Left forelimb (tissue), 1 donor: ENCODE results near the gene UCK2.

Experiments used
- DNase-seq: peaks from one replicate; pipeline ENCODE4 v3.0.0-alpha.2; 2018; ENCODE audit warnings: low spot score

UCK2 gene

DNA sequence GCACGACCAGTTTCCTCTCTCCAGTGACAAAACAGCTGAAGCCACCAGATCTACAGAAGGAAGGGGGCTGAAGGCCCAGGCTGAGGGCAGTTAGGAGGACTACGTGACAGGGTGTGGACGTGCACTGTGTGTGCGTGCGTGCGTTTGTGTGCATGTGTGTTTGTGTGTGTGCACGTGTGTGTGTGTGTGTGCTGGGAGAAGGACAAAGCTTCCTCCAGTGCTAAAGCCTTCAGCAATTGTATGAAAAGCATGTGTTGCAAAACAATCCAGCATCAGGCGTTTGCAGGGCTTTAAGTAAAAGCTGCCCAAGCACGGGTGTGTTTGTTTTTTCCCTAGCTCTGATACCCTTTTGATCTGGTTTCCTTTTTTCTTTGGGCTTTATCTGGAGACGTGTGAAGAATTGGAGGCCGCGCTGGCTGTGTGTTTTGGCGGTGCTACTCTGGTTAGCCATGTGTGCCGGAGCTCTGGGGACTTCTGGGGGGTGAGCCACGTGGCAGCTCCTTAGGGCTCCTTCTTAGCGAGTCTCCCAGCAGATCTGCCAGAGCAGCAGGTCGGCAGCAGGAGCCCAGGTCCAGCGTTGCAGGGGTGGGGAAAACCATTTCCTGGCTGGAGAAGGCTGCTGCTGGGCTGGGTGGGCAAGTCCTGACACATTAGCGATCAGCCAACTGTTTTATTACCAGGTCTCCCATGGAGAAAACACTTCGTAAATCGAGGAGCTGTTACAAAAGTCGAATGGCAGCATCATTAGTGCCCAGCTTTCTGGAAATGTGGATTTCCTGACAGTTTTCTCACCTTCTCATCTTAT, 73.4 kb downstream of the UCK2 start:
- no peak for DNase-seq

DNA sequence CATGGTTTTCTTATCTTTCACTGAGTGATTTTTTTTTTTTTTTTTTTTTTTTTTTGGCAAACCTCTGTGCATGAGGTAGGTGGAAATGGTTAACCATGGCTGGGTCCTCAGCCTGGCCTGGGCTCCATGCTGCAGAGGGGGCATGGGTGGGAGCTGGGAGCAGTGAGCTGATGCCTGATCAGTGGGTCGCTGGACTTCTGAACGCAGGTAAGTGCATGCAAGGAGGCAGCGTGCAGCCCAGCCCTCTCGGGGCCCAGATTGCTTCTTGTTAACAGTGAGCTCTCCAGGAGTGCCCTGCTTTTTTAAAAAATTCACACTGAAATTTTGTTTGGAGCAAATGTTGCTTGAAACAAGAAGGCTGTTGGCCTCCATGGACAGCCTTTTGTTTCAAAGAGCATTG, 75.2 kb downstream of the UCK2 start:
- DNase-seq, result no peak

GRCh38 chr1:165903672-165904071, 76.3 kb downstream of the UCK2 start:
- no peak for DNase-seq

GRCh38 chr1:165904948-165905347, 77.5 kb downstream of the UCK2 start:
- DNase-seq, result no peak

DNA sequence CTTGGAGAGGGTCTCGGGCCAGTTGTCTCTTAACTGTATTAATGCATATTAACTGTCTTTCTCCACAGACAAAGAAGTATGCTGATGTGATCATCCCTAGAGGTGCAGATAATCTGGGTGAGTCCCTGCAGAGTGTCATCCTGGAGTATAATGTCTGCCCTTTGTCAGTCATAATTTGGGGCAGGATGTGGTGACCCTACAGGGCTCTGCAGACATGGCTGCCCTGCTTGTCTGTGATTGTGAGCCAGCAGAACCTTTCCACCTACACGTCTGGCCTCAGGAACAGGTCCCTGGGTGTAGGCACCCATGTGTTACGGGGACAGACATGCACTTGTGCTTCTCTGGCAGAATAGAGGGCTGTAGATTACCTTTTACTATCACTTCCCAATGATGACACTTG, 78.4 kb downstream of the UCK2 start:
- DNase-seq, result peak; percentile 11

- DNase-seq, result no peak
Observed at GRCh38 chr1:165907256-165907857, 79.9 kb downstream of the UCK2 start.

DNA sequence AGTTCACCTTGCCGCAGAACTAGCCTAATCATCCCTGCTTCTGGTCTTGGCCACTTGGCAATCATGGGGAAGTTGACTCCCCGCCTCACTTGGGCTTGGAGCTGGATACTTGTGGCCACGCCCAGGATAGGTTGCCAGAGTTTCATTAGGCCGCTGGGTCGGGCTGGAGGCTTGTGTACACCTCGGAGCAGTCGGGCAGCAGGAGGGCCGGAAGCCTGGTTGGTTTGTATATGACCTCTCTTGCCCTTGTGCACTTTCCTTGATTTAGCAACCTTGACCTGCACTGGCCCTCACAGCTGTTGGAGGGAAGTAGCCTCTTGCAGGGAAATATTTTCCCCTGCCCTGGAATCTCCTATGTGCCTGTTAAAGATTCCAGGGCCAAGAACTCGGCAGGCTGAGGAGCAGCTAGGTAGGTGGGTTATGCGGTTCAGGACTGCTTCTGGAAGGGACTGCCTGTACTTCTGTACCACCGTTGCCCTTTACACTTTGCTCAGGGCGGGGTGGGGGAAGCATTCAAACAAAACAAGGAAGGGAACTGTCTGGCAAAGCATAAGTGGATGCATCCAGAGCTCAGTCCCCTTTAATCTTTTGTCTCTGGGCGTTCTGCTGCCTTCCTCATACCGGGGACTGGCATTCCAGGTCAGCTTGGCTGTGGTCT, 83.5 kb downstream of the UCK2 start:
- no peak for DNase-seq

- DNase-seq, result no peak
Observed at GRCh38 chr1:165911609-165912281, 84.3 kb downstream of the UCK2 start.

DNA sequence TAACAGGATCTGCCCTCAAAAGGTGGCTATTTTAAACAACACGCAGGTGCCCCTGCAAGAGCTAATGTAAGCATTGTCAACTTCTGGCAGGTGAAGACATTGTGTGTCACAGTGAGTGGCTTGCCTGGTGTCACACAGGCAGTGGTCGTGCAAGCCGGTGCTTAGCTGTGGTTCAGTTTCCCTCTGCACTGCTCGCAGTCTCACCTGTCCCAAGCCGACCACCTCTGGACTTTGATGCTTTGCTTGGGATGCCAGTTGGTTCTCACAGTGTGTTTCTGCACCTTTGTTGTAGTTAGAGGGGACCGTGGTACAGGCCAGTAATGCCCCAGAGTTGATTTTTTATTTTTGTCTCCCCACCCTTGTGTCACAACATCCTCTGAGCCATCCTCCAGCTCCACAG, 85.2 kb downstream of the UCK2 start:
- DNase-seq, result no peak

DNA sequence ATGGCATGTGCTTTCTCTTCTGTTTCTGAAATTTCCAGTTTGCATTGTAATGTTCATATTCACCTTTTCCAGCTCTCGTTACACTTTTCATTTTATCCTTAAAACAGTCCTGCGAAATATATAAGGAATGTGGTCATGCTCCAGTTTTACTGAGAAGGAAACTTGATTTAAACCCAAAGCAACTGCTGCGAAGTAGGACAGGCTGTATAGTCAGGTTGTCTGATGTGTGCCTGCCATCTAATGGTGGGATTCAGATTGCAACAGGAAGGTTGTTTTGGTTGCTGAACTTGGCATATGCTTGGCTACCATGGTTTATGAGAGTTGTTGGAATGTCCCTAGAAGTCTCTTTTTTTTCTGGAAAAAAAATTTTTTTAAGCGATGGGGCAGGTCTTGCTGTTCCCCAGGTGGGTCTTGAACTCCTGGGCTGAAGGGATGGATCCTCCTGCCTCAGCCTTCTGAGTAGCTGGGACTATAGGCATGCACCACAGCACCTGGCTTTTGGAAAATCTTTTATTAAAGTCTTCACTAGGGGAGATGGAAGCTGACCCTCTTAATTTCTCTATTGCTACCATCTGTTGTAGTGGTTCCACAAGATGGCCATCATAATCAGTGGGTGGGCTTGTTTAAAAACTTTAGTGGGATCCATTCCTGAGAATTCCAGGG, 86.9 kb downstream of the UCK2 start:
- peak; percentile 80 for DNase-seq

GRCh38 chr1:165915480-165915879, 88.1 kb downstream of the UCK2 start:
- DNase-seq, result no peak

DNA sequence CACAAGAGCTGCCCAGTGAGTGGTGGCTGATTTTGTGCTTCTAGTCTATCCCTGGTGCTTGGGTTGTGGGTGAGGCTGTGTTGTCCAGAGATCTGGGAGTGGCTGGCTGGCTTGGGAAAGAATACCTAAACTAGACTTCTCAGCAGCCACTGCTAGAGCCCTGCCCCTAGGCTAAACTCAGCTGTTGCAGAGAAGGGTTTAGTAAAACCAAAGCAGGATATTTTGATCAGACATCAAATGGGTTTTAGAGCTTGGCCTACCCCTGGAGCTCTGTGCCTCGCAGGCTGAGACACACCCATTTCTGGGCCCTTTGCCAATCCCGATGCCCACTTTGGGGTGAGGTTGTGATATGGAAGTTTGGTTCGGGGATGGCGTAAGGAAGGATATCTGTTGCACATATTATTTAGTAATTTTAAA, 88.5 kb downstream of the UCK2 start:
- DNase-seq, result no peak

DNA sequence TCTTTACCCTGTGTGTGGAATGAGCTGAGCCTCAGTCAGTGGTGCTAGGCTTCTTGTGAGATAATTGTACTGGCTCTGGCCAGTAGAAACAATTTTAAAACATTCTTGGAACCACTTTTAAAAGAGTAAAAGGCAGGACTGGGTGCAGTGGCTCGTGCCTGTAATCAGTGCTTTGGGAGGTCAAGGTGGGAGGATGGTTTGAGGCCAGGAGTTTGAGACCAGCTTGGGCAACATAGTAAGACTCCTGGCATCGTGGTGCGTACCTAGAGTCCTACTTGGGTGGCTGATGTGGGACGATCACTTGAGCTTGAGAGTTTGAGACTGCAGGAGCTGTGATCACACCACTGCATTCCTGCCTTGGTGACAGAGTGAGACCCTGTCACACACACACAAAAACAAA, 89.8 kb downstream of the UCK2 start:
- no peak for DNase-seq

- DNase-seq, result no peak
Observed at GRCh38 chr1:165924117-165924516, 96.7 kb downstream of the UCK2 start.

DNA sequence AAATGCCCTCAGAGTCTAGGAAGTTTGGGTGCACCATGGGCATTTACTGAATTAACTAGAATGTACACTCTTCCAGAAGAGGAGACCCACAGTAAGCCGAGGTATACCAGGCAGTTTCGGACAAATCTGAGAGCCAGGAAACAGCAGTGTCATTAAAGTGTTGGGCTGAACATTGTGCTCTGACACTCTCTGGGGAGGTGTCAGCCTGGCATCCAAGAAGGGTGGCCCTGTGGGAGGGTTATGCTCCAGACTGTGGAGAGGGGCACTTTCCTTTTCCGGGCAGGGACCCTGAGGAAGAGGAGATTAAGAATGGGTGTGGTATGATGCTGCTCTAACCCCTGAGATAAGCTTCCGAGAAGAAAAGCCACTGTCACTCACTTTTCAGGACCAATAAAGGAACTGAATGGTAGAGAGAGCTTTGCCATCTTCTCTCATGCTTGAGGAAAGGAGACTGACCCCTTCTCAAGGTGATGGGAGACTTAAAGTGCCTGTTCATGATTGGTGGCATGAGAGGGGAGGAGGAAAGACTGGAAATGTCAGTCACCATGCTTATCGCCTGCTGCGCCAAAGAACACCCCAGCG, 98.2 kb downstream of the UCK2 start:
- no peak for DNase-seq

DNA sequence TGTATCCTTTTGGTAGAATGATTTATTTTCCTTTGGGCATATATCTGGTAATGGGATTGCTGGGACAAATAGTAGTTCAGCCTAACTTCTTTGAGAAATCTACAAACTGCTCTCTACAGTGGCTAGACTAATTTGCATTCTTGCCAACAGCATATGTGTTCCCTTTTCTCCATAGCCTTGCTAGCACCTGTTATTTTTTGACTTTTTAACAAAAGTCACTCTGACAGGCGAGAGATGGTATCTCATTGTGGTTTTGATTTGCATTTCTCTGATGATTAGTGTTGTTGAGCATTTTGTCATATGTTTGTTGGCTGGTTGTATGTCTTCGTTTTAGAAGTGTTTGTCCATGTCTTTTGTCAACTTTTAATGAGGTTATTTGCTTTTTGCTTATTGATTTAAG, 99.8 kb downstream of the UCK2 start:
- no peak for DNase-seq

GRCh38 chr1:165928075-165928731, 100.8 kb downstream of the UCK2 start:
- DNase-seq, result no peak

DNA sequence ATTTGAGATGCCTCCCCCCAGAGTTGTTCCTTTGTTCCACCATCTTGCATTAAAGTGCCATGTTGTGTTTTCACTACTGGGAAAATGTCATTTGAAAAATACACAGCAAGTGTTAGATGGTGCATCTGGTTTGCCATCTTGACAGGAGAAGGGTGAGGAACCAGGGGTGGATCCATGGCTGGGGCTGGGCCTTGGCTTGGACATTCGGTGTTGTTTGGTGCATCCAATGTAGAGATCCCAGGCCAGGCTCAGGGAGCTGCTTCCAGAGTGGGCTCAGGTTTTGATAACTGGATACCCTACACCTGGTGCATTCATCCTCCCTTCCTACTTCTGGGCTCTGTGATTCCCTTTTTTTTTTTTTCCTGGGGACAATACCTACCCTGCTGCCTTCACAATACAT, 103.5 kb downstream of the UCK2 start:
- no peak for DNase-seq

GRCh38 chr1:165933446-165934170, 106.2 kb downstream of the UCK2 start:
- no peak for DNase-seq

GRCh38 chr1:165936542-165936941, 109.1 kb downstream of the UCK2 start:
- no peak for DNase-seq

DNA sequence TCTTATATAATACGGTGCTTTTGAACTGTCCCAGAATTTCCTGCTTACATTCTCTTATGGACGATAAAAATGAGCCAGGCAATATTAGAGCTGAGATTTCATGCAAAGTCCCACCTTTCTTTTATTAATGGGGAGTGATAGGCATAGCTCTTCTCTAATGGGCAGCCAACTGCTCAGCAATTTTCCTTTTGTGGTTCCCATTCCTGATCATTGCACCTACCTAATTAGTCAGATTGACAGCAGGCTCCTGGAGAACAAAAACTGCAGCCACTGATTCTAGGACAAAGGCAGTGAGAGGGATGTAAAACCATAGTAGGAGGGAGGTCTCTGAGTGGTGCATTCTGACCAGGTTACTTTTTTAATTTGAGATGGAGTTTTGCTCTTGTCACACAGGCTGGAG, 110.4 kb downstream of the UCK2 start:
- no peak for DNase-seq
